OCI-LY7 (cell line): ENCODE measurements around the gene RHBDD3. TPM values are rescaled to one million over a fixed set of nuclear protein-coding genes. Genes with fewer than 3 reads are reported as not detected.
A peak's percentile ranks its signal among the peaks of the same experiment; 100 is the strongest.

Experiments used
- BruUV-seq: library from RNA; stranded (reverse); fragments of 400-500 nt; replicated peaks from 2 replicates; lab custom pipeline; 2021; lab: Mats Ljungman, UMichigan
- CTCF ChIA-PET: fragments of 300-600 bp; sonication (Branson Sonifier 250); formaldehyde crosslinking; loops from one replicate; lab custom pipeline; 2022; ENCODE audit warnings: antibody characterized with exemption; ENCODE audit not compliant: unreplicated experiment; lab: Charles Lee
- POLR2A ChIA-PET: fragments of 300-600 bp; sonication (Branson Sonifier 250); formaldehyde crosslinking; loops from one replicate; lab custom pipeline; 2022; ENCODE audit warnings: antibody characterized with exemption; lab: Charles Lee
- DNase-seq: peaks from one replicate; pipeline ENCODE4 v3.0.0-alpha.2; 2015; ENCODE audit warnings: low spot score
- H2AFZ ChIP-seq: fragments of 200-600 bp; sonication (generic), shearing (Covaris generic); 2 replicates; pipeline ENCODE4 v1.6.1; 2014; ENCODE audit warnings: mild to moderate bottlenecking, antibody characterized with exemption, low read length, moderate library complexity
- H3K27ac ChIP-seq: fragments of 200-600 bp; sonication (generic); 2 replicates; pipeline ENCODE4 v1.5.1; 2014; ENCODE audit warnings: mixed run types, low read depth, mild to moderate bottlenecking, moderate library complexity, low read length, inconsistent platforms; ENCODE audit not compliant: poor library complexity, severe bottlenecking
- H3K36me3 ChIP-seq: fragments of 200-600 bp; sonication (generic); 2 replicates; pipeline ENCODE4 v1.6.1; 2014; ENCODE audit warnings: mild to moderate bottlenecking, antibody characterized with exemption, low read length, moderate library complexity, mixed read lengths; ENCODE audit not compliant: insufficient read depth
- H3K4me1 ChIP-seq: fragments of 200-600 bp; sonication (generic); 2 replicates; pipeline ENCODE4 v1.5.1; 2014; ENCODE audit warnings: mild to moderate bottlenecking, low read length; ENCODE audit not compliant: insufficient read depth, poor library complexity, severe bottlenecking
- H3K4me2 ChIP-seq: fragments of 200-600 bp; sonication (generic); 2 replicates; pipeline ENCODE4 v1.6.1; 2014; ENCODE audit warnings: mild to moderate bottlenecking, low read length
- H3K4me3 ChIP-seq: fragments of 200-600 bp; sonication (generic); 2 replicates; pipeline ENCODE4 v1.5.1; 2014; ENCODE audit warnings: mild to moderate bottlenecking, low read depth, low read length; ENCODE audit not compliant: poor library complexity, severe bottlenecking
- H3K79me2 ChIP-seq: fragments of 200-600 bp; sonication (generic); 2 replicates; pipeline ENCODE4 v1.6.1; 2016; ENCODE audit warnings: low read depth, mild to moderate bottlenecking, low read length, moderate library complexity, mixed read lengths; ENCODE audit not compliant: insufficient read depth
- H3K9me2 ChIP-seq: fragments of 200-600 bp; sonication (generic); 2 replicates; pipeline ENCODE4 v1.6.1; 2016; ENCODE audit warnings: mild to moderate bottlenecking, low read length, mixed read lengths; ENCODE audit not compliant: insufficient read depth
- H3K9me3 ChIP-seq: fragments of 200-600 bp; sonication (generic); 2 replicates; pipeline ENCODE4 v1.6.1; 2014; ENCODE audit warnings: mild to moderate bottlenecking, mixed run types, low read length, mixed read lengths
- H4K20me1 ChIP-seq: fragments of 200-600 bp; sonication (generic); 2 replicates; pipeline ENCODE4 v1.6.1; 2014; ENCODE audit warnings: mild to moderate bottlenecking, antibody characterized with exemption, low read length, moderate library complexity, mixed read lengths; ENCODE audit not compliant: insufficient read depth
- EZH2phosphoT487 ChIP-seq: fragments of 200-600 bp; sonication (generic); IDR thresholded peaks from 2 replicates; pipeline ENCODE4 v1.6.1; 2018; ENCODE audit warnings: low read depth, borderline replicate concordance, mild to moderate bottlenecking, mixed run types, antibody characterized with exemption, low read length, moderate library complexity, mixed read lengths
- intact Hi-C: fragments of 100-400 bp; cut with micrococcal nuclease; formaldehyde crosslinking; loops from one replicate; pipeline ENCODE4 v1.10.0; 2022; ENCODE audit not compliant: unreplicated experiment
- total RNA-seq, 2 experiments: library from RNA; depleted of rRNA in 1 of 2; stranded (reverse); fragments of >200 nt in 1 of 2; shearing (Covaris generic) in 1 of 2; gene quantifications; 2 replicates each; pipeline ENCODE4 v1.2.3, GENCODE V29; 2014 to 2022
- TF ChIP-seq, protein P1 (sequence below): fragments of 200-600 bp; sonication (generic); conservative IDR thresholded peaks from 2 replicates; pipeline ENCODE4 v1.5.1; 2014; ENCODE audit warnings: mild to moderate bottlenecking, antibody characterized with exemption, low read length, moderate library complexity, mixed read lengths

The RHBDD3 gene
- total RNA-seq, 2 experiments from 2014 or later: 39.2 to 44.5 TPM

DNA sequence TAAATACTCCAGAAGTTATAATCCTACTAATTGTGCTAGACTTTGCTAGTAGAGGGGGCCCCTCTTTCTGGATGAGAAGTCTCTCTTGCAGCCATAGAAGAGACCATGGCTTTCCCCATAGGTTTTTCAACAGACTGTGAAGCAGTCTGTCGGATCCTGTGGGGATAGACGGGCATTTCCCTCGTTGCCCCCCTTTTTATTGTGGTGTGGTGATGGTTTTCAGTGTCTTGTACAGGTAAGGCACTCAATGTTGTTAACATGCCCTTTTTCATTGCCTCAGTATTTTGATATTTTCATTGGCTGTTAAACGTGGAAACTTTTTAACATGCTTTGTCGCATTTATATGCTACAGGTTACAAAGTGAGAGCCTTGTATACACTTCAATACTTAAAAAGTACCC is 22.3 kb upstream of the RHBDD3 start:
- intact Hi-C loops: no loop called here
- CTCF ChIA-PET: no interaction called here
- Histone ChIP-seq H3K27ac (no peak overlapping the region), H4K20me1 (no peaks in the 10 kb centered on the region), H3K36me3 (peaks cover 100% of the 10 kb centered on the region), H3K4me2 (no peak overlapping the region), H3K4me1 (no peaks in the 10 kb centered on the region), H3K9me3 (no peaks in the 10 kb centered on the region), H2AFZ (no peak overlapping the region), H3K4me3 (no peak overlapping the region), H3K79me2 (peaks cover 7% of the 10 kb centered on the region; the same call in 1 of the 2 replicates), H3K9me2 (no peaks in the 10 kb centered on the region)
- POLR2A ChIA-PET: no interaction called here
- TF ChIP-seq EZH2phosphoT487: no peak
- TF ChIP-seq, protein P1, sequence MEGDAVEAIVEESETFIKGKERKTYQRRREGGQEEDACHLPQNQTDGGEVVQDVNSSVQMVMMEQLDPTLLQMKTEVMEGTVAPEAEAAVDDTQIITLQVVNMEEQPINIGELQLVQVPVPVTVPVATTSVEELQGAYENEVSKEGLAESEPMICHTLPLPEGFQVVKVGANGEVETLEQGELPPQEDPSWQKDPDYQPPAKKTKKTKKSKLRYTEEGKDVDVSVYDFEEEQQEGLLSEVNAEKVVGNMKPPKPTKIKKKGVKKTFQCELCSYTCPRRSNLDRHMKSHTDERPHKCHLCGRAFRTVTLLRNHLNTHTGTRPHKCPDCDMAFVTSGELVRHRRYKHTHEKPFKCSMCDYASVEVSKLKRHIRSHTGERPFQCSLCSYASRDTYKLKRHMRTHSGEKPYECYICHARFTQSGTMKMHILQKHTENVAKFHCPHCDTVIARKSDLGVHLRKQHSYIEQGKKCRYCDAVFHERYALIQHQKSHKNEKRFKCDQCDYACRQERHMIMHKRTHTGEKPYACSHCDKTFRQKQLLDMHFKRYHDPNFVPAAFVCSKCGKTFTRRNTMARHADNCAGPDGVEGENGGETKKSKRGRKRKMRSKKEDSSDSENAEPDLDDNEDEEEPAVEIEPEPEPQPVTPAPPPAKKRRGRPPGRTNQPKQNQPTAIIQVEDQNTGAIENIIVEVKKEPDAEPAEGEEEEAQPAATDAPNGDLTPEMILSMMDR: no peak
- BruUV-seq: no TSS peak
- DNase-seq: no peak

DNA sequence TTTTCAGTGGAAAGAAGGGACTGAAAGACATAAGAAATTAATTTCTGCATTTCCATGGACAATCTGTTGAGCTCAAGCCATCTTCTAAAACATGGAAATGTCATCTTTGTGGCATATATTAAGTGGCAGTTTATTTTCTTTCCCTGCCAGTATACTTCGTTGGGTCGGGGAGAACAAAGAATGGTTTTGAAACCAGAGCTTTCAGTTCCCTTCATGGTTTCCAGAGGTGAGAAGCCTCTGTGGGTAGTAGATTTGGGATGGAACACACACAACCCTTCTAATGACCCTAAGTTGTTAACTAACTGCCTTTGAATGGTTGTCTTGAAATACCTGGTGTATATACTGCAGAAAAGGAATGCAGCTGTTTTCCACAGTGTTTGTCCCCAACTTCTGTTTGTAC is 21.1 kb upstream of the RHBDD3 start:
- Histone ChIP-seq H3K4me3 (no peak overlapping the region), H3K9me3 (no peaks in the 10 kb centered on the region), H3K4me1 (no peaks in the 10 kb centered on the region), H3K36me3 (peaks cover 100% of the 10 kb centered on the region), H2AFZ (no peak overlapping the region), H3K9me2 (no peaks in the 10 kb centered on the region), H3K79me2 (peaks cover 7% of the 10 kb centered on the region), H3K27ac (no peak overlapping the region), H4K20me1 (no peaks in the 10 kb centered on the region), H3K4me2 (no peak overlapping the region)
- no peak for TF ChIP-seq EZH2phosphoT487
- TF ChIP-seq, protein P1: no peak
- ChIA-PET POLR2A (no interaction called here), CTCF (interaction anchor here (1.1 kb wide), 1 partner anchor 21 kb away, joined by 3 read pairs; the partner anchor contains the start of genes EWSR1 and RHBDD3)
- TSS peak; percentile 26 for BruUV-seq
- intact Hi-C loops: loop anchor here (2.0 kb wide), 1 partner anchor 14 kb away; no protein-coding TSS in a partner anchor
- DNase-seq: no peak

DNA sequence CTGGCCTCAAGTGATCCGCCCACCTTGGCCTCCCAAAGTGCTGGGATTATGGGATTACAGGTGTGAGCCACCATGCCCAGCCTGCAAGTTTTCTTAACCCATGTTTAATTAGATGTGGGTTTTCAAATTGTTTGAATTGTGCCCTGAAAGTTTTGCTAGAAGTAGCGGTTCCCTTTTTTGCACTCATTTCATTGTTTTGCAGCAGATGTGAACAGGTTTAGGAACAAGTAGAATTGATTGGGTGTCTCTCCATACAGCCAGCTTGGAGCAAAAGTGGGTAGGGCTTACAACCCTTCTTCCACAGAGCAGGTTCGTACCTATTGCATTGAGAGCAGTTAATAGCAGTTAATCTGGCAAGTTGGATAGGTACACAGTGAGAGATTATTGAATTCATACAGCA is 16.4 kb upstream of the RHBDD3 start:
- CTCF ChIA-PET: no interaction called here
- no peak for TF ChIP-seq EZH2phosphoT487
- TF ChIP-seq, protein P1: no peak
- H3K36me3 ChIP-seq: peaks cover 98% of the 10 kb centered on the region
- H3K4me3 ChIP-seq: no peak overlapping the region
- no peaks in the 10 kb centered on the region for H3K9me3 ChIP-seq
- DNase-seq: no peak
- H3K79me2 ChIP-seq: peaks cover 6% of the 10 kb centered on the region
- POLR2A ChIA-PET: no interaction called here
- intact Hi-C loops: no loop called here
- no peak overlapping the region for H3K4me2 ChIP-seq
- peaks cover 7% of the 10 kb centered on the region; the same call in 1 of the 2 replicates for H4K20me1 ChIP-seq
- no peaks in the 10 kb centered on the region for H3K9me2 ChIP-seq
- BruUV-seq: no TSS peak
- no peaks in the 10 kb centered on the region for H3K4me1 ChIP-seq
- no peak overlapping the region for H2AFZ ChIP-seq
- no peak overlapping the region for H3K27ac ChIP-seq
